Activated naive CD8-positive, alpha-beta T cell (primary cell): ENCODE measurements around the gene MFSD11.
"Not testable (repeated sequence)": the region's sequence is repeated elsewhere in the genome, so short reads cannot be mapped to it uniquely, and the experiment has no call there.

ENCODE experiments used
- H3K27ac Mint-ChIP-seq: one replicate; pipeline ENCODE4 v1.8.0; 2021; ENCODE audit warnings: mixed read lengths
- H3K27me3 Mint-ChIP-seq: one replicate; pipeline ENCODE4 v1.8.0; 2021; ENCODE audit warnings: mixed read lengths
- H3K36me3 Mint-ChIP-seq: one replicate; pipeline ENCODE4 v1.8.0; 2021; ENCODE audit warnings: mixed read lengths
- H3K4me1 Mint-ChIP-seq: one replicate; pipeline ENCODE4 v1.8.0; 2021; ENCODE audit warnings: low read depth, mixed read lengths
- H3K4me3 Mint-ChIP-seq: one replicate; pipeline ENCODE4 v1.8.0; 2021; ENCODE audit warnings: mild to moderate bottlenecking, mixed read lengths
- H3K9me3 Mint-ChIP-seq: one replicate; pipeline ENCODE4 v1.8.0; 2021; ENCODE audit warnings: low read depth, mixed read lengths

The MFSD11 gene

GRCh38 chr17:76716146-76716838 is 21.6 kb upstream of the MFSD11 start:
- Mint-ChIP-seq H3K36me3 (peaks cover 2% of the 10 kb centered on the region), H3K27me3 (no peaks in the 10 kb centered on the region), H3K4me1 (peaks cover 48% of the 10 kb centered on the region), H3K4me3 (peak overlapping the region; percentile 79), H3K27ac (peak overlapping the region; percentile 93), H3K9me3 (no peaks in the 10 kb centered on the region)

DNA sequence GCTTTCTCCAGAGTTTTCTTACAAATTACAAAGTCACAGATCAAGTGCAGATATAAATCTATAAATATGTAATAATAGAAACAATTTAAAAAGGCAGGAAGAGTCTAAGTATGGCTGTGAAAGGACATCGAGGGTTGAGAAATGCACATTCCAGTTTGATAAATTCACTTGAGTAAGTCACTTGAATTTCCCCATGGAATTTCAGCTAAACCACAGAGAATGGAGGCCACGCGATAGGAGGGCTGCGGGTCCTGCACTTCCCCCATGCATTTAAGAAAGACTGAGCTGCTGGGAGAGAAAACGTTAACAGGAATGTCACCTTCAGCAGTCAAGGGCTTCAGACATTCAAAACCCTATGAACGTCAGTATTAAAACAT is 21.1 kb upstream of the MFSD11 start:
- Mint-ChIP-seq H3K27me3 (no peaks in the 10 kb centered on the region), H3K27ac (peak overlapping the region; percentile 93), H3K36me3 (peaks cover 6% of the 10 kb centered on the region), H3K4me3 (peak overlapping the region; percentile 79), H3K4me1 (peaks cover 50% of the 10 kb centered on the region), H3K9me3 (no peaks in the 10 kb centered on the region)

DNA sequence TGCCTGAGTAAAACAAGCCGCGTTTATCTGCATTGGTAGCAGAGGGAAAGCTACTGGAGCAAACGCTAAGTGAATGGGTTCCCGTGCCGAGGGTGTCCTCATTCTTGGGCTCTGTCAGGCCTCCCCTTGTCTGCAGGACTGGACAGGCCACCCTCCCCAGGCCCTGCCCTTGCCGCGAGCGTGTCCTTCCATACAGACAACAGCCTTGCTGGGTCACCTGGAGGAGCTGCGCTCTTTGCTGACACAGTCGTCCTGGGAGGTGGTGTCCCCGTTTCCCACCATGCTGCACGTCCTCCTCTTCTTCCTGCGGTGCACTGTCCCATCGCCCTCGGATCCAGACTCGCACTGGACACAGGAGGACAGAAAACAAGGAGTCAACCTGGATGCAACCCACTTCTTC is 19.4 kb upstream of the MFSD11 start:
- Mint-ChIP-seq H3K27ac (no peak overlapping the region), H3K4me3 (no peak overlapping the region), H3K27me3 (no peaks in the 10 kb centered on the region), H3K4me1 (peaks cover 55% of the 10 kb centered on the region), H3K36me3 (peaks cover 8% of the 10 kb centered on the region), H3K9me3 (no peaks in the 10 kb centered on the region)

DNA sequence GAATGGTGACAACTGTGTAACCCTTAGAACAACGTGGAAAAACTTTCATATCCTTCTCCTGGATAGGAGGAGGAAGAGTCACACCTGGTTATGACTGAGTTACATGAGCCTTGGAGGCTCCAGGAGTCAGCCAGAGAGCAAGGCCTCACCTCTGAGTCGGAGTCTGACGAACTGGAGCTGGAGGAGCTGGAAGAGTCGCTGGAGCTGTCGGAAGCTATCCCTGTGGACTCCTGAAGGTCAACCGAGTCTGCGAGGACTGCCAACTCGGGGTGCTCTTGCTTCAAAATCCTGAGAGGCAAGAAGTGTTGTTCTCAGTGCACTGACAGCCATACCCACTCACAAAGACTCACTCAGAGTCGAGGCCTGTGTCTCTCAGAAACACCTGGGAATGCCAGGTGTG is 17.7 kb upstream of the MFSD11 start:
- H3K27me3 Mint-ChIP-seq = no peaks in the 10 kb centered on the region
- no peak overlapping the region for H3K4me3 Mint-ChIP-seq
- peaks cover 51% of the 10 kb centered on the region for H3K4me1 Mint-ChIP-seq
- H3K36me3 Mint-ChIP-seq = peaks cover 8% of the 10 kb centered on the region
- no peaks in the 10 kb centered on the region for H3K9me3 Mint-ChIP-seq
- H3K27ac Mint-ChIP-seq = no peak overlapping the region

DNA sequence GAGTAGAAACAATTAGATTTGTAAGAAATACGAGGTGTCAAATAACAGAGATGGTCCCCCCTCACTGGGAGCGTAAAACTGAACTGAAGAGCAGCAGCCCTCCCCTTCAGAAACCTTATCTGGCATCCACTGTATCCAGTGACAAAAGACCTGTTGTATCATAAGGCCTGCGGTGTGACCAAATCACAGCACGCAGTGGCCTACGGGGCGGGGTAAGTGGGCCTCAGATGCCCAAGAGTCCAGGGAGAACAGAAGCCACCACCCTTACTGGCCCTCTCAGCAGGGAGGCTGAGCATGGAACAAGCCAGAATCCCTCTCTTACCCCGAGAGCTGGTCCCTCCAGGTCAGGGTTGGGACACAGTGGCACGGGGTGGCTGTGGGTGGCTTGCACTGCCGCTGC is 17.0 kb upstream of the MFSD11 start:
- peaks cover 49% of the 10 kb centered on the region for H3K4me1 Mint-ChIP-seq

GRCh38 chr17:76721463-76721862 is 16.5 kb upstream of the MFSD11 start:
- peak overlapping the region; percentile 2 for H3K4me3 Mint-ChIP-seq
- H3K27ac Mint-ChIP-seq = peak overlapping the region; percentile 47
- H3K36me3 Mint-ChIP-seq = peaks cover 10% of the 10 kb centered on the region
- peaks cover 44% of the 10 kb centered on the region for H3K4me1 Mint-ChIP-seq
- no peaks in the 10 kb centered on the region for H3K27me3 Mint-ChIP-seq
- no peaks in the 10 kb centered on the region for H3K9me3 Mint-ChIP-seq

More for the DNA sequence above, 17.0 kb upstream of the MFSD11 start:
- no peaks in the 10 kb centered on the region for H3K9me3 Mint-ChIP-seq
- peak overlapping the region; percentile 19 for H3K27ac Mint-ChIP-seq
- peaks cover 12% of the 10 kb centered on the region for H3K36me3 Mint-ChIP-seq
- no peak overlapping the region for H3K4me3 Mint-ChIP-seq
- H3K27me3 Mint-ChIP-seq = no peaks in the 10 kb centered on the region

- H3K36me3 Mint-ChIP-seq = peaks cover 10% of the 10 kb centered on the region
Observed at GRCh38 chr17:76722279-76722678, 15.6 kb upstream of the MFSD11 start.

GRCh38 chr17:76722977-76723376 is 14.9 kb upstream of the MFSD11 start:
- H3K27ac Mint-ChIP-seq, H3K9me3 Mint-ChIP-seq, H3K27me3 Mint-ChIP-seq, H3K36me3 Mint-ChIP-seq: not testable (repeated sequence)
- Mint-ChIP-seq H3K4me1 (peaks cover 40% of the 10 kb centered on the region), H3K4me3 (peak overlapping the region; percentile 27)

More at GRCh38 chr17:76722279-76722678, 15.6 kb upstream of the MFSD11 start:
- no peaks in the 10 kb centered on the region for H3K27me3 Mint-ChIP-seq
- no peak overlapping the region for H3K27ac Mint-ChIP-seq
- H3K4me1 Mint-ChIP-seq = peaks cover 37% of the 10 kb centered on the region
- no peaks in the 10 kb centered on the region for H3K9me3 Mint-ChIP-seq
- H3K4me3 Mint-ChIP-seq = no peak overlapping the region

- H3K4me1 Mint-ChIP-seq = peaks cover 45% of the 10 kb centered on the region
- H3K36me3 Mint-ChIP-seq = peaks cover 10% of the 10 kb centered on the region
- H3K27ac Mint-ChIP-seq = peak overlapping the region; percentile 6
- no peaks in the 10 kb centered on the region for H3K27me3 Mint-ChIP-seq
- H3K4me3 Mint-ChIP-seq = peak overlapping the region; percentile 62
- no peaks in the 10 kb centered on the region for H3K9me3 Mint-ChIP-seq
Observed at GRCh38 chr17:76723812-76724211, 14.1 kb upstream of the MFSD11 start.

GRCh38 chr17:76725580-76726230 is 12.2 kb upstream of the MFSD11 start:
- Mint-ChIP-seq H3K27me3 (no peaks in the 10 kb centered on the region), H3K36me3 (peaks cover 10% of the 10 kb centered on the region), H3K4me3 (peak overlapping the region; percentile 98), H3K9me3 (no peaks in the 10 kb centered on the region), H3K4me1 (peaks cover 56% of the 10 kb centered on the region), H3K27ac (peak overlapping the region; percentile 94)

DNA sequence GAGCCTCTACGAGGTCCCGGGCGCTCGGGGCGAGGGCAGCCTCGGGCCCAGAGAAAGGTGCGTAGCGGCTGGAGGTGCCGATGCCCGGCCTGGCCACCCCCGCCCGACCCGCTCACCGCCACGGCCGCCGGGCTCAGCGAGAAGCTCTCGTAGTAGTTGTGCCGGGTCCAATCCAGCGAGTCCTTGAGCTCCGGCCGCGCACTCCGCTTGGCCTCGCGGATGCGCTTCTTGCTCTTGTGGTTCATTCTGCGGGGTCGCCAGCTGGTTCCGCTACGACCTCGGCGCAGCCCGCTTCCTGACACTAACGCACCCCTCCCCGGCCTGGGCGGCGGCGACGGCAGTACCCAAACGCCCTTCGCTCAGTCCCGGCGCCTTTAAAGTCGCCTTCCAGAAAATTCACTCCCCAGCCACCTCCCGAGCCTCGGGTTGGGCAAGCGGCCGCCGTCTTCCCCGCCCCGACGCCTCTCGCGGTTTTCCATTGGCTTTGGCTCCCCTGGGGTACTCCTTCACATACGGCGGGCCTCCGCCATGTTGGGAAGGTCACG is 11.6 kb upstream of the MFSD11 start, which contains the start of gene JMJD6:
Gene JMJD6 (minus strand): TSS at position 376 of the 545 bp plus-strand sequence. CDS start 131 bp downstream, at position 245.
- Mint-ChIP-seq H3K36me3 (peaks cover 10% of the 10 kb centered on the region), H3K4me1 (peaks cover 57% of the 10 kb centered on the region), H3K27ac (peak within 1 kb of the TSS; percentile 97)

GRCh38 chr17:76726776-76727718 is 10.9 kb upstream of the MFSD11 start, which contains the start of gene METTL23:
TSS of gene METTL23 (plus strand) at chr17:76726839. CDS start at chr17:76729711, 2,872 bp downstream.
- Mint-ChIP-seq H3K36me3 (peaks cover 4% of the 10 kb centered on the region), H3K27me3 (no peaks in the 10 kb centered on the region), H3K4me1 (peaks cover 56% of the 10 kb centered on the region), H3K27ac (peak within 1 kb of the TSS; percentile 97), H3K9me3 (no peaks in the 10 kb centered on the region), H3K4me3 (peak within 1 kb of the TSS; percentile 98)

More for the DNA sequence above, 11.6 kb upstream of the MFSD11 start, which contains the start of gene JMJD6:
- Mint-ChIP-seq H3K4me3 (peak within 1 kb of the TSS; percentile 98), H3K9me3 (no peaks in the 10 kb centered on the region), H3K27me3 (no peaks in the 10 kb centered on the region)

- Mint-ChIP-seq H3K4me3 (peak overlapping the region; percentile 98), H3K27ac (peak overlapping the region; percentile 97), H3K4me1 (peaks cover 58% of the 10 kb centered on the region), H3K27me3 (no peaks in the 10 kb centered on the region), H3K36me3 (peaks cover 4% of the 10 kb centered on the region), H3K9me3 (no peaks in the 10 kb centered on the region)
Observed at GRCh38 chr17:76727745-76728456, 10.0 kb upstream of the MFSD11 start.
